ENCODE measurements around the gene GAB2. TPM values are rescaled to one million over a fixed set of nuclear protein-coding genes. Genes with fewer than 3 reads are reported as not detected.

The GAB2 gene
- total and polyA plus RNA-seq, 2 of the 4 experiments (the other 2 are of a cell fraction) = 3.3 to 5.9 TPM

DNA sequence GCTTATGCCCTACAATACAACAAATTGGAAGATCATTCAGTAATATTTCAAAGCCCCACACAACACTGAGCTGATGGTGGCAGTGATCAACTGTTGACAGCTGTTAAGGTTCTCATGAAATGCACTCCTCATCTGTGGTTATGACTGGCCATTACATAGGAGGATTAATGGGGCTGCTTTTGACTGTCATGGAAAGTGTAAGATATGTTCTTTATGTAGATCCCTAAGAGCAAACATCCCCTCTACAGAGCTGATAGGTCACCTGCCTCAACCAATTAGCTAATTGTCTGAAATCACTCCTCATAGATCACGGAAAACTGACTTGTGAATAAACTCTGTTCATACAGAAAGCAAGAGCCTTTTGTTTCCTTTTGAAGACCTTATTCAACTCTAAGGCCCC is 78.1 kb downstream of the GAB2 start:
- Histone ChIP-seq H3K18ac (ENCODE audit: low read depth, low read length) (no peak overlapping the region), H2AK9ac (replicated peaks; ENCODE audit: low read depth, low read length, poor library complexity) (no peak overlapping the region), H2BK20ac (ENCODE audit: low read depth, low read length) (no peak overlapping the region), H3K4ac (ENCODE audit: low read depth, low read length) (no peak overlapping the region), H3K4me2 (ENCODE audit: low read depth, low read length) (no peak overlapping the region), H4K8ac (ENCODE audit: low read depth in 2 of 2, low read length in 2 of 2) (no peak overlapping the region), H3K9me1 (ENCODE audit: insufficient read depth, low read length) (no peaks in the 10 kb centered on the region), H3K23ac (ENCODE audit: low read depth, low read length) (no peak overlapping the region), H4K5ac (ENCODE audit: low read depth, low read length) (no peak overlapping the region), H2BK120ac (ENCODE audit: low read depth, low read length) (no peak overlapping the region), H3K56ac (ENCODE audit: extremely low read depth, insufficient read depth, low read length) (no peak overlapping the region), H3K4me3 (ENCODE audit: insufficient read depth, low read depth, low read length) (no peak overlapping the region), H2AK5ac (ENCODE audit: low read depth, low read length) (no peak overlapping the region), H3K79me1 (ENCODE audit: low read depth in 1 of 2, low read length in 2 of 2) (peaks cover 4 to 9% of the 10 kb centered on the region in 2 experiments; a peak in 2 of 4 replicates), H4K91ac (ENCODE audit: insufficient read depth, low read depth, low read length) (no peak overlapping the region), H2AFZ (replicated peaks; ENCODE audit: low read length, poor library complexity) (no peak overlapping the region), H2BK5ac (ENCODE audit: low read depth, low read length, poor library complexity, severe bottlenecking) (no peak overlapping the region), H4K20me1 (ENCODE audit: insufficient read depth, low read length) (no peaks in the 10 kb centered on the region), H3K36me3 (ENCODE audit: control insufficient read depth, insufficient read depth, low read length) (no peaks in the 10 kb centered on the region), H3K27me3 (ENCODE audit: control insufficient read depth, insufficient read depth, low read length) (no peaks in the 10 kb centered on the region), H3K9ac (ENCODE audit: low read depth, low read length) (no peak overlapping the region), H3K4me1 (ENCODE audit: control insufficient read depth, insufficient read depth, low read length) (no peaks in the 10 kb centered on the region), H3K9me3 (ENCODE audit: control insufficient read depth, insufficient read depth, low read length) (no peaks in the 10 kb centered on the region), H3K27ac (ENCODE audit: insufficient read depth, low read length) (no peak overlapping the region), H3K14ac (replicated peaks; ENCODE audit: low read depth, low read length) (no peak overlapping the region), H2BK15ac (ENCODE audit: low read depth, low read length) (no peak overlapping the region)
- in situ Hi-C loops (cut with MboI; ENCODE audit: low sequenced_read_pairs) = no loop called here
- intact Hi-C loops (cut with micrococcal nuclease) = no loop called here
- no peak for ATAC-seq (ENCODE audit: low read depth)
- no peak for DNase-seq
- BruUV-seq (replicated peaks) = no TSS peak
- no CpG with 5 or more reads among the region's 1 CpG for WGBS, 2 experiments (ENCODE audit: extremely low coverage in 2 of 2, insufficient read length in 1 of 2)
- POLR2A ChIA-PET (ENCODE audit: unreplicated experiment) = no interaction called here
- dilution Hi-C loops (cut with HindIII; ENCODE audit: low sequenced_read_pairs, unreplicated experiment) = no loop called here
- no peak for TF ChIP-seq RCOR1 (IDR thresholded peaks at IDR 0.05; ENCODE audit: insufficient replicate concordance, low read length)
- CTCF ChIA-PET = interaction anchor here (1.0 kb wide), 1 partner anchor 20 kb away, joined by 3 read pairs; no protein-coding TSS in a partner anchor

Measured in IMR-90 (cell line).